Neural progenitor cell (in vitro differentiated cells): Measurements from ENCODE around the gene HSD11B1.

Experiments used
- EZH2 ChIP-seq: fragments of 200-600 bp; sonication (generic); IDR thresholded peaks from 2 replicates; pipeline ENCODE4 v1.6.1; 2017; ENCODE audit warnings: antibody characterized with exemption, mild to moderate bottlenecking, moderate library complexity
- EZH2phosphoT487 ChIP-seq: fragments of 200-600 bp; sonication (generic); IDR thresholded peaks from 2 replicates; pipeline ENCODE4 v1.6.1; 2017; ENCODE audit warnings: antibody characterized with exemption
- TF ChIP-seq, protein P1 (sequence below): fragments of 200-600 bp; sonication (generic); IDR thresholded peaks from 2 replicates; pipeline ENCODE4 v1.5.1; 2017; ENCODE audit warnings: antibody characterized with exemption, mild to moderate bottlenecking

DNA sequence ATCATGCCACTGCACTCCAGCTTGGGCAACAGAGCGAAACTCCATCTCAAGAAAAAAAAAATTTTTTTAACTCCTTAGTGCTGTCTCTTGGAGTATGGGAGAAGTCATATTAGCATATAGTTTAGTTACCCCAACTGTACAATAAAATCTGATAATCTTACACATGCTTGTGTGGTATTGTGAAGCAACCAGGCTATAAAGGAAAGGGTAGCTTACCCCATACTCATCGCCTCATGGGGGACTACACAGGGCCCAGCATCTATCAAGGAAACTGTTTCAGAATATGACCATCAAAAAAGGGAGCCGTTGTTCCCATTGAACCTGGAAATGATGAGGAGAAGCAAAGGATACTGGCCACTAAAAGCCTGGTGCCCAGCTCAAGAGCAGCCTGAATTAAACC lies 48.2 kb downstream of the HSD11B1 start:
- TF ChIP-seq, protein P1, sequence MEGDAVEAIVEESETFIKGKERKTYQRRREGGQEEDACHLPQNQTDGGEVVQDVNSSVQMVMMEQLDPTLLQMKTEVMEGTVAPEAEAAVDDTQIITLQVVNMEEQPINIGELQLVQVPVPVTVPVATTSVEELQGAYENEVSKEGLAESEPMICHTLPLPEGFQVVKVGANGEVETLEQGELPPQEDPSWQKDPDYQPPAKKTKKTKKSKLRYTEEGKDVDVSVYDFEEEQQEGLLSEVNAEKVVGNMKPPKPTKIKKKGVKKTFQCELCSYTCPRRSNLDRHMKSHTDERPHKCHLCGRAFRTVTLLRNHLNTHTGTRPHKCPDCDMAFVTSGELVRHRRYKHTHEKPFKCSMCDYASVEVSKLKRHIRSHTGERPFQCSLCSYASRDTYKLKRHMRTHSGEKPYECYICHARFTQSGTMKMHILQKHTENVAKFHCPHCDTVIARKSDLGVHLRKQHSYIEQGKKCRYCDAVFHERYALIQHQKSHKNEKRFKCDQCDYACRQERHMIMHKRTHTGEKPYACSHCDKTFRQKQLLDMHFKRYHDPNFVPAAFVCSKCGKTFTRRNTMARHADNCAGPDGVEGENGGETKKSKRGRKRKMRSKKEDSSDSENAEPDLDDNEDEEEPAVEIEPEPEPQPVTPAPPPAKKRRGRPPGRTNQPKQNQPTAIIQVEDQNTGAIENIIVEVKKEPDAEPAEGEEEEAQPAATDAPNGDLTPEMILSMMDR = no peak
- TF ChIP-seq EZH2 (no peak), EZH2phosphoT487 (no peak)
